GM12892 (cell line): Measurements from ENCODE around the gene LANCL3.

Experiments
- POLR2A ChIP-seq: IDR thresholded peaks from 2 replicates; pipeline ENCODE4 v1.6.1; 2011; ENCODE audit warnings: low read depth, low read length, control low read depth
- POLR2AphosphoS5 ChIP-seq: IDR thresholded peaks from 2 replicates; pipeline ENCODE4 v1.6.1; 2011; ENCODE audit warnings: low read depth, low read length, control low read depth
- TAF1 ChIP-seq: IDR thresholded peaks from 2 replicates; pipeline ENCODE4 v1.6.1; 2011; ENCODE audit warnings: low read depth, mild to moderate bottlenecking, control low read depth, low read length, borderline replicate concordance

- TF ChIP-seq POLR2AphosphoS5 (no peak), POLR2A (no peak), TAF1 (no peak)
Observed at GRCh38 chrX:37646254-37646653, 74.8 kb downstream of the LANCL3 start.
